CD8-positive, alpha-beta memory T cell (primary cell): ENCODE results near the gene USP6. TPM values are rescaled to one million over a fixed set of nuclear protein-coding genes. Genes with fewer than 3 reads are reported as not detected.
"Not testable (repeated sequence)": the region's sequence is repeated elsewhere in the genome, so short reads cannot be mapped to it uniquely, and the experiment has no call there.

ENCODE experiments used
- CTCF ChIA-PET: fragments of 350-600 bp; sonication (Branson Sonifier 250); formaldehyde crosslinking; loops from one replicate; lab custom pipeline; 2021; ENCODE audit warnings: antibody characterized with exemption; lab: Charles Lee
- POLR2A ChIA-PET: fragments of 350-600 bp; sonication (Branson Sonifier 250); formaldehyde crosslinking; loops from one replicate; lab custom pipeline; 2021; ENCODE audit warnings: antibody characterized with exemption; lab: Charles Lee
- DNase-seq, 5 donors: peaks; one replicate each; pipeline versions ENCODE4 v3.0.0 to v3.0.0-alpha.2; 2020 to 2022; ENCODE audit warnings: mixed read lengths in 1 of 5
- H3K27ac ChIP-seq: one replicate; pipeline ENCODE4 v1.7.0; 2013; ENCODE audit warnings: low read depth, mild to moderate bottlenecking, low read length, moderate library complexity
- H3K27me3 ChIP-seq: 2 replicates; pipeline ENCODE4 v1.7.0; 2013; ENCODE audit warnings: low read length, mild to moderate bottlenecking; ENCODE audit not compliant: insufficient read depth, poor library complexity, severe bottlenecking
- H3K36me3 ChIP-seq: 2 replicates; pipeline ENCODE4 v1.7.0; 2013; ENCODE audit warnings: mild to moderate bottlenecking, low read length, moderate library complexity; ENCODE audit not compliant: insufficient read depth
- H3K4me1 ChIP-seq: 2 replicates; pipeline ENCODE4 v1.7.0; 2013; ENCODE audit warnings: mild to moderate bottlenecking, low read length, moderate library complexity; ENCODE audit not compliant: insufficient read depth
- H3K4me3 ChIP-seq: 2 replicates; pipeline ENCODE4 v1.7.0; 2013; ENCODE audit warnings: mild to moderate bottlenecking, low read length
- H3K9me3 ChIP-seq: 2 replicates; pipeline ENCODE4 v1.7.0; 2013; ENCODE audit warnings: mild to moderate bottlenecking, low read length
- H3K27ac Mint-ChIP-seq, 8 donors: one replicate each; pipeline ENCODE4 v1.8.0; 2020 to 2021; ENCODE audit warnings: mixed read lengths in 8 of 8, mild to moderate bottlenecking in 6 of 8, inconsistent platforms in 3 of 8, moderate library complexity in 3 of 8
- H3K27me3 Mint-ChIP-seq, 2 donors: one replicate each; pipeline ENCODE4 v1.8.0; 2020 to 2021; ENCODE audit warnings: mixed read lengths in 2 of 2, mild to moderate bottlenecking in 1 of 2, moderate library complexity in 1 of 2
- H3K36me3 Mint-ChIP-seq, 3 donors: one replicate each; pipeline ENCODE4 v1.8.0; 2020 to 2021; ENCODE audit warnings: mixed read lengths in 3 of 3, inconsistent platforms in 1 of 3, mild to moderate bottlenecking in 1 of 3
- H3K4me1 Mint-ChIP-seq, 3 donors: one replicate each; pipeline ENCODE4 v1.8.0; 2020 to 2021; ENCODE audit warnings: mixed read lengths in 3 of 3, inconsistent platforms in 1 of 3, mild to moderate bottlenecking in 1 of 3
- H3K4me3 Mint-ChIP-seq, 7 donors: one replicate each; pipeline ENCODE4 v1.8.0; 2020 to 2021; ENCODE audit warnings: mixed read lengths in 7 of 7, mild to moderate bottlenecking in 6 of 7, moderate library complexity in 4 of 7, inconsistent platforms in 2 of 7
- H3K9me3 Mint-ChIP-seq, 5 donors: one replicate each; pipeline ENCODE4 v1.8.0; 2020 to 2022; ENCODE audit warnings: mixed read lengths in 5 of 5, mild to moderate bottlenecking in 3 of 5, moderate library complexity in 2 of 5, inconsistent platforms in 1 of 5
- polyA plus RNA-seq: library from polyadenylated mRNA; unstranded; fragments of 300-500 nt; fragmentation: Illumina TruSeq; gene quantifications from one replicate; pipeline ENCODE4 v1.2.3, GENCODE V29; 2021
- total RNA-seq, 2 experiments: library from RNA; stranded (reverse); gene quantifications; one replicate each; pipeline ENCODE4 v1.2.3, GENCODE V29; 2021

USP6 gene
- under 1 TPM in 1 of 2 experiments, not detected in 1; 0.09 TPM for total RNA-seq
- 0.05 TPM for polyA plus RNA-seq

- Mint-ChIP-seq H3K4me3 (no peak within 1 kb of the TSS), H3K27ac (peak within 1 kb of the TSS in 1 of 8 donors; percentile 56), H3K4me1 (peaks cover 6 to 15% (median 11%) of the 10 kb centered on the region in 3 donors), H3K36me3 (peaks cover 4 to 16% (median 5%) of the 10 kb centered on the region in 3 donors), H3K9me3 (peaks cover 0 to 1% (median 0%) of the 10 kb centered on the region in 5 donors), H3K27me3 (peaks cover 16 to 43% of the 10 kb centered on the region in 2 donors)
- Histone ChIP-seq H3K36me3 (no peaks in the 10 kb centered on the region), H3K4me1 (peaks cover 3% of the 10 kb centered on the region), H3K27ac (no peak within 1 kb of the TSS), H3K4me3 (no peak within 1 kb of the TSS), H3K9me3 (no peaks in the 10 kb centered on the region), H3K27me3 (peaks cover 5% of the 10 kb centered on the region)
- POLR2A ChIA-PET, result no interaction called here
- no peak for DNase-seq
- CTCF ChIA-PET, result no interaction called here
Measured at GRCh38 chr17:5115673-5116651, at the start of gene USP6. TSS of gene USP6 (plus strand) at chr17:5116032. CDS start at chr17:5130368, 14,336 bp downstream.

- Mint-ChIP-seq H3K36me3 (peaks cover 0 to 2% (median 0%) of the 10 kb centered on the region in 3 donors), H3K4me3 (no peak overlapping the region), H3K27me3 (no peaks in the 10 kb centered on the region), H3K27ac (no peak overlapping the region), H3K4me1 (no peaks in the 10 kb centered on the region), H3K9me3 (no peaks in the 10 kb centered on the region)
- H3K9me3 ChIP-seq, result no peaks in the 10 kb centered on the region
- CTCF ChIA-PET, result interaction anchor here (1.3 kb wide), 1 partner anchor 159 kb away, joined by 4 read pairs; no protein-coding TSS in a partner anchor
- H3K4me3 ChIP-seq, result no peak overlapping the region
- no peaks in the 10 kb centered on the region for H3K36me3 ChIP-seq
- no peak for DNase-seq
- POLR2A ChIA-PET, result no interaction called here
- no peaks in the 10 kb centered on the region for H3K27me3 ChIP-seq
- no peak overlapping the region for H3K27ac ChIP-seq
- H3K4me1 ChIP-seq, result no peaks in the 10 kb centered on the region
Measured at GRCh38 chr17:5068236-5068635, 47.6 kb upstream of the USP6 start.

- no peak for DNase-seq
- Mint-ChIP-seq H3K4me1 (no peaks in the 10 kb centered on the region), H3K27me3 (peaks cover 0 to 1% of the 10 kb centered on the region in 2 donors), H3K4me3 (no peak overlapping the region), H3K27ac (no peak overlapping the region), H3K9me3 (no peaks in the 10 kb centered on the region), H3K36me3 (peaks cover 0 to 2% (median 0%) of the 10 kb centered on the region in 3 donors)
- no peaks in the 10 kb centered on the region for H3K4me1 ChIP-seq
- no peaks in the 10 kb centered on the region for H3K27me3 ChIP-seq
- H3K27ac ChIP-seq, result no peak overlapping the region
- H3K4me3 ChIP-seq, result no peak overlapping the region
- no peaks in the 10 kb centered on the region for H3K9me3 ChIP-seq
- CTCF ChIA-PET, result no interaction called here
- POLR2A ChIA-PET, result no interaction called here
- no peaks in the 10 kb centered on the region for H3K36me3 ChIP-seq
Measured at GRCh38 chr17:5069724-5070123, 46.1 kb upstream of the USP6 start.

GRCh38 chr17:5075472-5075871, 40.4 kb upstream of the USP6 start:
- H3K4me1 ChIP-seq, CTCF ChIA-PET: not testable (repeated sequence)
- POLR2A ChIA-PET, result interaction anchor here (0.6 kb wide), 1 partner anchor 51 kb away, joined by 5 read pairs; no protein-coding TSS in a partner anchor

GRCh38 chr17:5077275-5077674, 38.6 kb upstream of the USP6 start:
- H3K27me3 ChIP-seq, POLR2A ChIA-PET, H3K27ac ChIP-seq, H3K9me3 Mint-ChIP-seq, H3K27me3 Mint-ChIP-seq, DNase-seq, H3K9me3 ChIP-seq, H3K4me1 ChIP-seq, H3K36me3 ChIP-seq, H3K4me3 ChIP-seq: not testable (repeated sequence)
- Mint-ChIP-seq H3K27ac (peak overlapping the region in 6 of 8 donors; percentile 65 to 97 (median 86)), H3K36me3 (peaks cover 0 to 16% (median 7%) of the 10 kb centered on the region in 3 donors), H3K4me3 (peak overlapping the region; percentile 88 to 97 (median 94)), H3K4me1 (peaks cover 24 to 37% (median 31%) of the 10 kb centered on the region in 3 donors)
- CTCF ChIA-PET, result interaction anchor here (0.8 to 1.8 kb wide), 2 partner anchors 15 to 45 kb away, joined by 3 to 5 read pairs; no protein-coding TSS in a partner anchor

More at GRCh38 chr17:5075472-5075871, 40.4 kb upstream of the USP6 start:
- not testable (repeated sequence) for H3K36me3 ChIP-seq, H3K36me3 Mint-ChIP-seq, DNase-seq, H3K9me3 Mint-ChIP-seq, H3K27me3 Mint-ChIP-seq, H3K4me3 ChIP-seq, H3K27me3 ChIP-seq, H3K9me3 ChIP-seq, H3K27ac ChIP-seq
- Mint-ChIP-seq H3K27ac (peak overlapping the region in 2 of 8 donors; percentile 19 to 58), H3K4me3 (peak overlapping the region in 1 of 7 donors; percentile 7), H3K4me1 (peaks cover 18 to 27% (median 24%) of the 10 kb centered on the region in 3 donors)

- peak overlapping the region in 7 of 8 donors; percentile 65 to 97 (median 90) for H3K27ac Mint-ChIP-seq
- peaks cover 24 to 38% (median 31%) of the 10 kb centered on the region in 3 donors for H3K4me1 Mint-ChIP-seq
- H3K36me3 Mint-ChIP-seq, result peaks cover 2 to 17% (median 7%) of the 10 kb centered on the region in 3 donors
- peaks cover 9% of the 10 kb centered on the region for H3K4me1 ChIP-seq
- H3K4me3 ChIP-seq, result peak overlapping the region; percentile 97
- ChIA-PET CTCF (interaction anchor here (0.8 to 1.8 kb wide), 2 partner anchors 16 to 46 kb away, joined by 3 to 5 read pairs; no protein-coding TSS in a partner anchor), POLR2A (interaction anchor here (1.0 kb wide), 1 partner anchor 138 kb away, joined by 3 read pairs; the partner anchor contains the start of genes RNF167 and SLC25A11)
- no peak for DNase-seq
- H3K9me3 ChIP-seq, result no peaks in the 10 kb centered on the region
- no peaks in the 10 kb centered on the region for H3K36me3 ChIP-seq
- no peaks in the 10 kb centered on the region for H3K27me3 ChIP-seq
- no peak overlapping the region for H3K27ac ChIP-seq
- peaks cover 0 to 1% of the 10 kb centered on the region in 2 donors for H3K27me3 Mint-ChIP-seq
- H3K9me3 Mint-ChIP-seq, result peaks cover 0 to under 1% (median 0%) of the 10 kb centered on the region in 5 donors
- H3K4me3 Mint-ChIP-seq, result peak overlapping the region; percentile 88 to 97 (median 94)
Measured at GRCh38 chr17:5077781-5078105, 38.1 kb upstream of the USP6 start.

- Histone ChIP-seq H3K4me3 (peak within 1 kb of the TSS; percentile 97), H3K27me3 (no peaks in the 10 kb centered on the region), H3K4me1 (peaks cover 9% of the 10 kb centered on the region), H3K27ac (peak within 1 kb of the TSS; percentile 48), H3K36me3 (no peaks in the 10 kb centered on the region), H3K9me3 (no peaks in the 10 kb centered on the region)
- ChIA-PET CTCF (interaction anchor here (0.5 to 1.8 kb wide), 6 partner anchors 16 to 169 kb away, joined by 3 to 5 read pairs (median 4); no protein-coding TSS in a partner anchor), POLR2A (interaction anchor here (0.6 to 1.0 kb wide), 5 partner anchors 33 to 138 kb away, joined by 3 to 4 read pairs (median 3); partner anchors contain the start of genes KIF1C, RNF167, SLC25A11 and ZNF232)
- peaks cover 6 to 21% (median 10%) of the 10 kb centered on the region in 3 donors for H3K36me3 Mint-ChIP-seq
- H3K4me3 Mint-ChIP-seq, result peak within 1 kb of the TSS; percentile 88 to 97 (median 94)
- H3K9me3 Mint-ChIP-seq, result peaks cover 0 to 3% (median 3%) of the 10 kb centered on the region in 5 donors
- H3K27ac Mint-ChIP-seq, result peak within 1 kb of the TSS; percentile 65 to 97 (median 86)
- DNase-seq, result peak; percentile 49 to 78 (median 71)
- H3K27me3 Mint-ChIP-seq, result peaks cover 0 to 1% of the 10 kb centered on the region in 2 donors
- H3K4me1 Mint-ChIP-seq, result peaks cover 26 to 41% (median 31%) of the 10 kb centered on the region in 3 donors
Measured at GRCh38 chr17:5078106-5079028, 37.5 kb upstream of the USP6 start, which contains the start of gene ZFP3. TSS of gene ZFP3 (plus strand) at chr17:5078467. CDS start at chr17:5091505, 13,038 bp downstream.
